Suprapubic skin (tissue), 3 donors: Measurements from ENCODE around the gene SPAG16.

Experiments
- CTCF ChIP-seq, 2 donors: fragments of 200-600 bp in 1 of 2; fragments of 450-650 bp in 1 of 2; sonication (generic) in 1 of 2; IDR thresholded peaks; one replicate each; pipeline ENCODE4 v1.5.1; 2016 to 2019; ENCODE audit warnings: antibody characterized with exemption in 2 of 2, mild to moderate bottlenecking in 1 of 2, moderate library complexity in 1 of 2
- POLR2A ChIP-seq, 2 donors: fragments of 450-650 bp; IDR thresholded peaks; one replicate each; pipeline ENCODE4 v1.6.1; 2017; ENCODE audit warnings: antibody characterized with exemption in 2 of 2, mild to moderate bottlenecking in 2 of 2, moderate library complexity in 2 of 2

GRCh38 chr2:213792045-213792444 is 507.8 kb downstream of the SPAG16 start:
- TF ChIP-seq POLR2A (IDR thresholded peaks at IDR 0.05) (no peak), CTCF (IDR thresholded peaks at IDR 0.05) (no peak)
